HG03108 (cell line): ENCODE measurements around the gene BLCAP.
"Not testable (repeated sequence)": the region's sequence is repeated elsewhere in the genome, so short reads cannot be mapped to it uniquely, and the experiment has no call there.

Experiments
- ATAC-seq: cut with Tn5 transposase; IDR thresholded peaks from one replicate; pipeline ENCODE4 v1.9.1; 2021; ENCODE audit warnings: moderate library complexity; ENCODE audit not compliant: unreplicated experiment

BLCAP gene

GRCh38 chr20:37490663-37491350 is 36.9 kb downstream of the BLCAP start:
- ATAC-seq, result no peak

GRCh38 chr20:37486209-37486608 is 41.5 kb downstream of the BLCAP start:
- ATAC-seq, result not testable (repeated sequence)

- no peak for ATAC-seq
Observed at GRCh38 chr20:37484331-37484730, 43.3 kb downstream of the BLCAP start.

- no peak for ATAC-seq
Observed at GRCh38 chr20:37481610-37482009, 46.1 kb downstream of the BLCAP start.

GRCh38 chr20:37480919-37481318 is 46.8 kb downstream of the BLCAP start:
- ATAC-seq, result no peak

- ATAC-seq, result no peak
Observed at GRCh38 chr20:37479925-37480691, 47.6 kb downstream of the BLCAP start.

GRCh38 chr20:37479266-37479665 is 48.4 kb downstream of the BLCAP start:
- ATAC-seq, result no peak

- no peak for ATAC-seq
Observed at GRCh38 chr20:37477041-37477440, 50.6 kb downstream of the BLCAP start.

- no peak for ATAC-seq
Observed at GRCh38 chr20:37475252-37475651, 52.4 kb downstream of the BLCAP start.

GRCh38 chr20:37474386-37474785 is 53.3 kb downstream of the BLCAP start:
- ATAC-seq, result no peak

- no peak for ATAC-seq
Observed at GRCh38 chr20:37473249-37474000, 54.3 kb downstream of the BLCAP start.

GRCh38 chr20:37472435-37472834 is 55.2 kb downstream of the BLCAP start:
- not testable (repeated sequence) for ATAC-seq

GRCh38 chr20:37471741-37472235 is 55.9 kb downstream of the BLCAP start:
- ATAC-seq, result no peak

GRCh38 chr20:37470190-37470589 is 57.5 kb downstream of the BLCAP start:
- not testable (repeated sequence) for ATAC-seq

GRCh38 chr20:37469531-37469930 is 58.1 kb downstream of the BLCAP start:
- no peak for ATAC-seq

- no peak for ATAC-seq
Observed at GRCh38 chr20:37468886-37469285, 58.8 kb downstream of the BLCAP start.
